H9 (cell line): ENCODE results near the gene ITM2C. TPM values are rescaled to one million over a fixed set of nuclear protein-coding genes. Genes with fewer than 3 reads are reported as not detected.

Experiments used
- DNase-seq: peaks from one replicate; pipeline ENCODE4 v3.0.0-alpha.2; 2017
- H2AFZ ChIP-seq: one replicate; pipeline ENCODE4 v1.6.1; 2013; ENCODE audit warnings: mild to moderate bottlenecking, low read length, control low read depth, moderate library complexity
- H2AK5ac ChIP-seq: 2 replicates; pipeline ENCODE4 v1.6.1; 2013; ENCODE audit warnings: low read length, control low read depth, mixed read lengths; ENCODE audit not compliant: insufficient read length
- H2BK120ac ChIP-seq: one replicate; pipeline ENCODE4 v1.6.1; 2013; ENCODE audit warnings: low read depth, mild to moderate bottlenecking, low read length, control low read depth, inconsistent platforms; ENCODE audit not compliant: poor library complexity, severe bottlenecking
- H2BK12ac ChIP-seq: 2 replicates; pipeline ENCODE4 v1.6.1; 2013; ENCODE audit warnings: low read length, control low read depth, mixed read lengths, low read depth; ENCODE audit not compliant: insufficient read length
- H2BK15ac ChIP-seq: 2 replicates; pipeline ENCODE4 v1.6.1; 2013; ENCODE audit warnings: low read depth, low read length, control low read depth
- H2BK20ac ChIP-seq: one replicate; pipeline ENCODE4 v1.6.1; 2013; ENCODE audit warnings: low read depth, mild to moderate bottlenecking, low read length, control low read depth, inconsistent platforms; ENCODE audit not compliant: poor library complexity, severe bottlenecking
- H2BK5ac ChIP-seq: 2 replicates; pipeline ENCODE4 v1.6.1; 2013; ENCODE audit warnings: low read length, control low read depth, mixed read lengths; ENCODE audit not compliant: insufficient read length
- H3K14ac ChIP-seq: 2 replicates; pipeline ENCODE4 v1.6.1; 2013; ENCODE audit warnings: low read length, control low read depth; ENCODE audit not compliant: insufficient read depth
- H3K18ac ChIP-seq: 2 replicates; pipeline ENCODE4 v1.6.1; 2013; ENCODE audit warnings: low read depth, mild to moderate bottlenecking, mixed read lengths, low read length, control low read depth; ENCODE audit not compliant: insufficient read length
- H3K23ac ChIP-seq: 2 replicates; pipeline ENCODE4 v1.6.1; 2013; ENCODE audit warnings: low read length, control low read depth, mixed read lengths, low read depth; ENCODE audit not compliant: insufficient read length
- H3K23me2 ChIP-seq: 2 replicates; pipeline ENCODE4 v1.6.1; 2013; ENCODE audit warnings: low read depth, mild to moderate bottlenecking, mixed read lengths, low read length, control low read depth; ENCODE audit not compliant: insufficient read length, poor library complexity, severe bottlenecking
- H3K27ac ChIP-seq: 2 replicates; pipeline ENCODE4 v1.5.1; 2013; ENCODE audit warnings: low read length, control low read depth, mixed read lengths, low read depth; ENCODE audit not compliant: insufficient read length
- H3K27me3 ChIP-seq: 2 replicates; pipeline ENCODE4 v1.6.1; 2013; ENCODE audit warnings: low read length, control low read depth, inconsistent platforms; ENCODE audit not compliant: insufficient read depth
- H3K4ac ChIP-seq: 2 replicates; pipeline ENCODE4 v1.6.1; 2013; ENCODE audit warnings: low read depth, mild to moderate bottlenecking, control low read depth, inconsistent platforms, low read length, moderate library complexity
- H3K4me1 ChIP-seq: 2 replicates; pipeline ENCODE4 v1.6.1; 2013; ENCODE audit warnings: low read length, control low read depth, inconsistent platforms; ENCODE audit not compliant: insufficient read depth
- H3K4me2 ChIP-seq: 2 replicates; pipeline ENCODE4 v1.6.1; 2013; ENCODE audit warnings: low read length, control low read depth, mixed read lengths; ENCODE audit not compliant: insufficient read length, insufficient read depth
- H3K56ac ChIP-seq: 2 replicates; pipeline ENCODE4 v1.6.1; 2013; ENCODE audit warnings: low read depth, mild to moderate bottlenecking, mixed read lengths, low read length, control low read depth; ENCODE audit not compliant: insufficient read length
- H3K79me1 ChIP-seq: 2 replicates; pipeline ENCODE4 v1.6.1; 2013; ENCODE audit warnings: low read depth, mild to moderate bottlenecking, moderate library complexity, low read length, control low read depth, inconsistent platforms; ENCODE audit not compliant: insufficient read depth, poor library complexity, severe bottlenecking
- H3K79me2 ChIP-seq: 2 replicates; pipeline ENCODE4 v1.6.1; 2013; ENCODE audit warnings: low read length, control low read depth, inconsistent platforms; ENCODE audit not compliant: insufficient read depth
- H3K9ac ChIP-seq: 2 replicates; pipeline ENCODE4 v1.6.1; 2013; ENCODE audit warnings: low read length, control low read depth, mixed read lengths; ENCODE audit not compliant: insufficient read length; ENCODE audit errors: extremely low read depth
- H3K9me3 ChIP-seq: one replicate; pipeline ENCODE4 v1.6.1; 2013; ENCODE audit warnings: low read depth, low read length, inconsistent platforms; ENCODE audit not compliant: control insufficient read depth
- H3T11ph ChIP-seq: one replicate; pipeline ENCODE4 v1.6.1; 2013; ENCODE audit warnings: mild to moderate bottlenecking, low read length, control low read depth, inconsistent platforms
- H4K20me1 ChIP-seq: one replicate; pipeline ENCODE4 v1.6.1; 2013; ENCODE audit not compliant: control insufficient read depth, insufficient read length, insufficient read depth
- H4K5ac ChIP-seq: 2 replicates; pipeline ENCODE4 v1.6.1; 2013; ENCODE audit warnings: low read depth, mild to moderate bottlenecking, mixed read lengths, low read length, control low read depth; ENCODE audit not compliant: insufficient read length
- H4K8ac ChIP-seq: replicated peaks from 2 replicates; pipeline ENCODE4 v1.6.1; 2013; ENCODE audit warnings: low read length, control low read depth, mixed read lengths, low read depth; ENCODE audit not compliant: insufficient read length
- H4K91ac ChIP-seq: 2 replicates; pipeline ENCODE4 v1.6.1; 2013; ENCODE audit warnings: low read depth, mild to moderate bottlenecking, moderate library complexity, mixed read lengths, low read length, control low read depth; ENCODE audit not compliant: insufficient read length
- H3K27ac Mint-ChIP-seq, 3 experiments: 2 replicates in 2 of 3; 3 replicates in 1 of 3; pipeline ENCODE4 v1.8.0; 2020 to 2021; ENCODE audit warnings: mixed read lengths in 3 of 3, mild to moderate bottlenecking in 1 of 3, moderate library complexity in 1 of 3
- H3K27me3 Mint-ChIP-seq: 2 replicates; pipeline ENCODE4 v1.8.0; 2021; ENCODE audit warnings: low read depth, mild to moderate bottlenecking, moderate library complexity, mixed read lengths
- H3K36me3 Mint-ChIP-seq, 3 experiments: 2 replicates in 2 of 3; 3 replicates in 1 of 3; pipeline ENCODE4 v1.8.0; 2020 to 2021; ENCODE audit warnings: low read depth in 3 of 3, mixed read lengths in 3 of 3; ENCODE audit not compliant: insufficient read depth in 1 of 3
- H3K4me1 Mint-ChIP-seq, 2 experiments: 2 replicates each; pipeline ENCODE4 v1.8.0; 2020; ENCODE audit warnings: mixed read lengths in 2 of 2
- H3K4me3 Mint-ChIP-seq, 2 experiments: 2 replicates in 1 of 2; 3 replicates in 1 of 2; pipeline ENCODE4 v1.8.0; 2020 to 2021; ENCODE audit warnings: mild to moderate bottlenecking in 2 of 2, mixed read lengths in 2 of 2, moderate library complexity in 1 of 2
- H3K9me3 Mint-ChIP-seq, 2 experiments: 2 replicates in 1 of 2; 3 replicates in 1 of 2; pipeline ENCODE4 v1.8.0; 2020; ENCODE audit warnings: mild to moderate bottlenecking in 2 of 2, mixed read lengths in 2 of 2, moderate library complexity in 1 of 2
- CTCF ChIP-seq: fragments of 200-600 bp; sonication (generic); conservative IDR thresholded peaks from 3 replicates; pipeline ENCODE4 v1.8.0; 2021; ENCODE audit warnings: antibody characterized with exemption, mild to moderate bottlenecking
- WGBS: extraction: QIAGEN DNeasy Blood & Tissue Kit; methylation state at CpG from one replicate; pipeline ENCODE4 v1.1.7; 2013; ENCODE audit warnings: missing lambda C conversion rate, low lambda C conversion rate, mixed read lengths; ENCODE audit not compliant: insufficient read length; ENCODE audit errors: extremely low coverage; 5-methylcytosine and 5-hydroxymethylcytosine counted together
- total RNA-seq: library from RNA; stranded (reverse); gene quantifications from 2 replicates; pipeline ENCODE4 v1.2.1, GENCODE V29; 2021

ITM2C gene
- total RNA-seq, 1 experiment from 2014 or later, result 297 TPM

- Histone ChIP-seq H3K56ac (no peak overlapping the region), H2BK20ac (no peak overlapping the region), H3K23me2 (peaks cover 10% of the 10 kb centered on the region), H4K8ac (no peak overlapping the region), H2AFZ (no peak overlapping the region), H3K79me1 (no peaks in the 10 kb centered on the region), H2BK120ac (no peak overlapping the region), H2AK5ac (no peak overlapping the region), H3K27ac (peak overlapping the region; percentile 22), H3K9me3 (no peaks in the 10 kb centered on the region), H3K9ac (peak overlapping the region; percentile 29), H3K79me2 (peaks cover 17% of the 10 kb centered on the region; the same call in 1 of the 2 replicates), H2BK5ac (no peak overlapping the region), H3K14ac (peak overlapping the region; percentile 60), H3K27me3 (no peaks in the 10 kb centered on the region), H4K5ac (no peak overlapping the region), H4K20me1 (no peaks in the 10 kb centered on the region), H2BK12ac (no peak overlapping the region), H3K23ac (no peak overlapping the region), H3K4me2 (peak overlapping the region; percentile 73), H2BK15ac (no peak overlapping the region), H3K18ac (peak overlapping the region; percentile 76), H3K4ac (no peak overlapping the region), H4K91ac (no peak overlapping the region), H3K4me1 (peaks cover 19% of the 10 kb centered on the region; the same call in 1 of the 2 replicates), H3T11ph (no peak overlapping the region)
- H3K4me3 Mint-ChIP-seq, result peak overlapping the region; percentile 88 to 93
- peaks cover 0 to 5% (median 0%) of the 10 kb centered on the region in 3 experiments; a peak in 2 of 7 replicates for H3K36me3 Mint-ChIP-seq
- no peak for DNase-seq
- H3K9me3 Mint-ChIP-seq, result peaks cover 0 to 2% of the 10 kb centered on the region in 2 experiments; a peak in 2 of 5 replicates
- peaks cover 58 to 59% of the 10 kb centered on the region in 2 experiments for H3K4me1 Mint-ChIP-seq
- H3K27me3 Mint-ChIP-seq, result peaks cover 5% of the 10 kb centered on the region; the same call in 1 of the 2 replicates
- H3K27ac Mint-ChIP-seq, result peak overlapping the region; percentile 93 to 99 (median 95)
- no peak for TF ChIP-seq CTCF
- WGBS, result no CpG with 5 or more reads among the region's 18 CpGs
Measured at GRCh38 chr2:230864122-230864604, 579 bp upstream of the ITM2C start.
